ENCODE data around the gene CYP2C19. TPM values are rescaled to one million over a fixed set of nuclear protein-coding genes. Genes with fewer than 3 reads are reported as not detected.
"Not testable (repeated sequence)": the region's sequence is repeated elsewhere in the genome, so short reads cannot be mapped to it uniquely, and the experiment has no call there.

The CYP2C19 gene
- total and polyA plus RNA-seq, 9 of the 15 experiments (the other 6 are each of a cell fraction or from before 2014, with no cell fraction given), result not detected

- H3K4me2 ChIP-seq (ENCODE audit: insufficient read depth, low read length); DNase-seq (ENCODE audit: extremely low read depth in 1 of 4, low spot score in 3 of 4); H3K9me1 ChIP-seq (ENCODE audit: control insufficient read depth, insufficient read depth, low read length); H3K9ac ChIP-seq (ENCODE audit: insufficient read depth in 1 of 2, low read depth in 2 of 2, low read length in 2 of 2); intact Hi-C loops (cut with micrococcal nuclease); H3K27me3 ChIP-seq (ENCODE audit: control insufficient read depth in 2 of 2, insufficient read depth in 2 of 2, low read length in 2 of 2); H3K79me2 ChIP-seq (ENCODE audit: control insufficient read depth, insufficient read depth, low read length); H4K20me1 ChIP-seq (replicated peaks; ENCODE audit: control insufficient read depth, insufficient read depth, low read length); H3K4me3 ChIP-seq; H3K27ac ChIP-seq (ENCODE audit: extremely low read depth, low read depth, low read length); BruUV-seq (replicated peaks); CTCF ChIA-PET (ENCODE audit: low intra/inter-chr PET ratio); H3K9me3 ChIP-seq (replicated peaks; ENCODE audit: control insufficient read depth, insufficient read depth, low read depth, low read length); FAIRE-seq; H3K4me1 ChIP-seq (replicated peaks in 1 of 2; ENCODE audit: control insufficient read depth in 2 of 2, insufficient read depth in 2 of 2, low read length in 2 of 2); H2AFZ ChIP-seq (ENCODE audit: low read depth, low read length); ATAC-seq; in situ Hi-C loops (cut with MboI); H3K36me3 ChIP-seq (ENCODE audit: control insufficient read depth, insufficient read depth, low read length); POLR2A ChIA-PET: not testable (repeated sequence)
- WGBS (ENCODE audit: insufficient coverage, low coverage, missing lambda C conversion rate), result 0% methylated on average over 6 of the region's 7 CpGs
Observed at GRCh38 chr10:94898414-94898813, 135.9 kb downstream of the CYP2C19 start.

GRCh38 chr10:94902080-94902479 is 139.6 kb downstream of the CYP2C19 start:
- POLR2A ChIA-PET, result no interaction called here
- no peaks in the 10 kb centered on the region for H3K27me3 ChIP-seq (ENCODE audit: control insufficient read depth in 2 of 2, insufficient read depth in 2 of 2, low read length in 2 of 2)
- H3K79me2 ChIP-seq (ENCODE audit: control insufficient read depth, insufficient read depth, low read length), result no peaks in the 10 kb centered on the region
- no peaks in the 10 kb centered on the region for H3K9me3 ChIP-seq (replicated peaks; ENCODE audit: control insufficient read depth, insufficient read depth, low read depth, low read length)
- no peak for ATAC-seq
- no peak for DNase-seq (ENCODE audit: extremely low read depth in 1 of 4, low spot score in 3 of 4)
- BruUV-seq (replicated peaks), result no TSS peak
- no peaks in the 10 kb centered on the region for H3K9me1 ChIP-seq (ENCODE audit: control insufficient read depth, insufficient read depth, low read length)
- no peak overlapping the region for H3K27ac ChIP-seq (ENCODE audit: extremely low read depth, low read depth, low read length)
- H3K4me2 ChIP-seq (ENCODE audit: insufficient read depth, low read length), result no peak overlapping the region
- TF ChIP-seq PHF21A (IDR thresholded peaks at IDR 0.05; ENCODE audit: borderline replicate concordance, low read depth) (no peak), HSF4 (CRISPR knock-in tag; IDR thresholded peaks at IDR 0.05; ENCODE audit: borderline replicate concordance) (no peak), ARID3B (CRISPR knock-in tag; IDR thresholded peaks at IDR 0.05; ENCODE audit: borderline replicate concordance) (no peak), ZNF133 (CRISPR knock-in tag; IDR thresholded peaks at IDR 0.05) (no peak), KLF6 (CRISPR knock-in tag; IDR thresholded peaks at IDR 0.05; ENCODE audit: borderline replicate concordance) (no peak), TFE3 (CRISPR knock-in tag; IDR thresholded peaks at IDR 0.05) (no peak), ZNF75A (CRISPR knock-in tag; IDR thresholded peaks at IDR 0.05) (no peak), CBX5 (IDR thresholded peaks at IDR 0.05; ENCODE audit: borderline replicate concordance, low read depth) (no peak), POLR2AphosphoS5 (IDR thresholded peaks at IDR 0.05; ENCODE audit: control insufficient read depth, insufficient read depth, low read depth, low read length) (no peak), ZSCAN32 (CRISPR knock-in tag; IDR thresholded peaks at IDR 0.05) (no peak)
- intact Hi-C loops (cut with micrococcal nuclease), result no loop called here
- no peaks in the 10 kb centered on the region for H4K20me1 ChIP-seq (replicated peaks; ENCODE audit: control insufficient read depth, insufficient read depth, low read length)
- no peaks in the 10 kb centered on the region for H3K4me1 ChIP-seq (replicated peaks in 1 of 2; ENCODE audit: control insufficient read depth in 2 of 2, insufficient read depth in 2 of 2, low read length in 2 of 2)
- H3K4me3 ChIP-seq, result no peak overlapping the region
- H3K36me3 ChIP-seq (ENCODE audit: control insufficient read depth, insufficient read depth, low read length), result no peaks in the 10 kb centered on the region
- no peak overlapping the region for H3K9ac ChIP-seq (ENCODE audit: insufficient read depth in 1 of 2, low read depth in 2 of 2, low read length in 2 of 2)
- H2AFZ ChIP-seq (ENCODE audit: low read depth, low read length), result no peak overlapping the region
- CTCF ChIA-PET (ENCODE audit: low intra/inter-chr PET ratio), result no interaction called here
- 0% methylated on average over 1 of the region's 1 CpG for WGBS (ENCODE audit: insufficient coverage, low coverage, missing lambda C conversion rate)
- in situ Hi-C loops (cut with MboI), result no loop called here
- FAIRE-seq, result no peak
